Neuronal stem cell (in vitro differentiated cells): ENCODE measurements around the gene GZMM.

Experiments
- DNase-seq: peaks from one replicate; pipeline ENCODE4 v3.0.0-alpha.2; 2013; ENCODE audit warnings: low spot score
- H2AFZ ChIP-seq: one replicate; pipeline ENCODE4 v1.6.1; 2013; ENCODE audit warnings: mild to moderate bottlenecking, low read length, inconsistent platforms
- H2AK5ac ChIP-seq: 2 replicates; pipeline ENCODE4 v1.6.1; 2013; ENCODE audit warnings: low read depth, mild to moderate bottlenecking, inconsistent platforms, low read length, moderate library complexity, mixed read lengths
- H2BK120ac ChIP-seq: 2 replicates; pipeline ENCODE4 v1.6.1; 2013; ENCODE audit warnings: low read depth, mild to moderate bottlenecking, inconsistent platforms, low read length, moderate library complexity, mixed read lengths
- H2BK12ac ChIP-seq: one replicate; pipeline ENCODE4 v1.6.1; 2013; ENCODE audit warnings: low read length, inconsistent platforms
- H2BK15ac ChIP-seq: 2 replicates; pipeline ENCODE4 v1.6.1; 2013; ENCODE audit warnings: mild to moderate bottlenecking, low read length, inconsistent platforms, mixed read lengths
- H2BK5ac ChIP-seq: one replicate; pipeline ENCODE4 v1.6.1; 2013; ENCODE audit warnings: inconsistent platforms, mild to moderate bottlenecking, low read length, moderate library complexity
- H3K14ac ChIP-seq: one replicate; pipeline ENCODE4 v1.6.1; 2013; ENCODE audit warnings: low read length, inconsistent platforms
- H3K18ac ChIP-seq: 2 replicates; pipeline ENCODE4 v1.6.1; 2013; ENCODE audit warnings: low read length, inconsistent platforms
- H3K23ac ChIP-seq: 2 replicates; pipeline ENCODE4 v1.6.1; 2013; ENCODE audit warnings: low read depth, mild to moderate bottlenecking, mixed read lengths, low read length, inconsistent platforms; ENCODE audit not compliant: poor library complexity
- H3K27ac ChIP-seq: replicated peaks from 3 replicates; pipeline ENCODE4 v1.5.1; 2013; ENCODE audit warnings: low read length, inconsistent platforms
- H3K27me3 ChIP-seq, 3 experiments: 2 replicates each; pipeline ENCODE4 v1.6.1; 2013; ENCODE audit warnings: low read length in 3 of 3, mild to moderate bottlenecking in 2 of 3, inconsistent platforms in 1 of 3, low read depth in 1 of 3, mixed read lengths in 1 of 3, moderate library complexity in 1 of 3; ENCODE audit not compliant: control insufficient read depth in 3 of 3, insufficient read depth in 3 of 3
- H3K36me3 ChIP-seq, 2 donors: replicated peaks in 1 of 2; 2 replicates each; pipeline ENCODE4 v1.6.1; 2013; ENCODE audit warnings: low read length in 2 of 2; ENCODE audit not compliant: control insufficient read depth in 2 of 2, insufficient read depth in 2 of 2
- H3K4ac ChIP-seq: 2 replicates; pipeline ENCODE4 v1.6.1; 2013; ENCODE audit warnings: inconsistent platforms, mild to moderate bottlenecking, low read length, moderate library complexity
- H3K4me1 ChIP-seq, 2 donors: 1 replicate in 1 of 2; 2 replicates in 1 of 2; pipeline ENCODE4 v1.6.1; 2013; ENCODE audit warnings: low read length in 2 of 2, low read depth in 1 of 2; ENCODE audit not compliant: control insufficient read depth in 2 of 2, insufficient read depth in 1 of 2
- H3K4me2 ChIP-seq: one replicate; pipeline ENCODE4 v1.6.1; 2013; ENCODE audit warnings: mild to moderate bottlenecking, low read length, inconsistent platforms; ENCODE audit not compliant: insufficient read depth, poor library complexity, severe bottlenecking
- H3K4me3 ChIP-seq, 2 donors: 2 replicates each; pipeline ENCODE4 v1.5.1; 2013; ENCODE audit warnings: low read length in 2 of 2, mild to moderate bottlenecking in 2 of 2, inconsistent platforms in 1 of 2, moderate library complexity in 1 of 2
- H3K79me1 ChIP-seq: one replicate; pipeline ENCODE4 v1.6.1; 2013; ENCODE audit warnings: low read depth, mild to moderate bottlenecking, inconsistent platforms, low read length, moderate library complexity
- H3K9ac ChIP-seq: one replicate; pipeline ENCODE4 v1.6.1; 2013; ENCODE audit warnings: mild to moderate bottlenecking, low read depth, low read length, inconsistent platforms; ENCODE audit not compliant: poor library complexity
- H3K9me3 ChIP-seq, 2 donors: replicated peaks in 1 of 2; 2 replicates each; pipeline versions ENCODE3 to v1.6.1; 2013; ENCODE audit warnings: low read length in 2 of 2, mild to moderate bottlenecking in 2 of 2, inconsistent platforms in 1 of 2, low read depth in 1 of 2, mixed read lengths in 1 of 2, moderate library complexity in 1 of 2; ENCODE audit not compliant: control insufficient read depth in 2 of 2, insufficient read depth in 1 of 2
- H4K8ac ChIP-seq: one replicate; pipeline ENCODE4 v1.6.1; 2013; ENCODE audit warnings: low read depth, mild to moderate bottlenecking, inconsistent platforms, low read length, moderate library complexity
- H4K91ac ChIP-seq: one replicate; pipeline ENCODE4 v1.6.1; 2013; ENCODE audit warnings: low read length, low read depth, mild to moderate bottlenecking, inconsistent platforms; ENCODE audit not compliant: poor library complexity
- WGBS, 2 donors: extraction: QIAGEN DNeasy Blood & Tissue Kit; methylation state at CpG; one replicate each; pipeline ENCODE4 v1.1.7; 2013; ENCODE audit warnings: missing lambda C conversion rate in 2 of 2, mixed read lengths in 1 of 2; ENCODE audit not compliant: insufficient read length in 2 of 2, insufficient replicate concordance in 1 of 2; ENCODE audit errors: extremely low coverage in 2 of 2; 5-methylcytosine and 5-hydroxymethylcytosine counted together

Gene GZMM

GRCh38 chr19:539429-540030 lies 4.3 kb upstream of the GZMM start:
- no peaks in the 10 kb centered on the region for H3K9me3 ChIP-seq
- H3K4me3 ChIP-seq = no peak overlapping the region
- H2AK5ac ChIP-seq = no peak overlapping the region
- H3K23ac ChIP-seq = peak overlapping the region; percentile 55
- no peak overlapping the region for H2AFZ ChIP-seq
- H2BK15ac ChIP-seq = no peak overlapping the region
- no peak overlapping the region for H3K4ac ChIP-seq
- no peak overlapping the region for H3K27ac ChIP-seq
- no peak overlapping the region for H2BK120ac ChIP-seq
- no peak overlapping the region for H4K8ac ChIP-seq
- no peak for DNase-seq
- peak overlapping the region; percentile 11 for H3K18ac ChIP-seq
- peaks cover 49 to 74% of the 10 kb centered on the region in 2 donors for H3K36me3 ChIP-seq
- peaks cover 32% of the 10 kb centered on the region for H3K79me1 ChIP-seq
- peak overlapping the region; percentile 41 for H2BK12ac ChIP-seq
- H2BK5ac ChIP-seq = no peak overlapping the region
- peak overlapping the region; percentile 44 for H3K9ac ChIP-seq
- H3K4me2 ChIP-seq = no peak overlapping the region
- H4K91ac ChIP-seq = no peak overlapping the region
- H3K27me3 ChIP-seq = no peaks in the 10 kb centered on the region
- H3K4me1 ChIP-seq = no peaks in the 10 kb centered on the region
- WGBS, 2 donors = no CpG with 5 or more reads among the region's 30 CpGs
- no peak overlapping the region for H3K14ac ChIP-seq

GRCh38 chr19:540867-541637 lies 2.8 kb upstream of the GZMM start:
- no peak overlapping the region for H3K27ac ChIP-seq
- no peak overlapping the region for H4K91ac ChIP-seq

GRCh38 chr19:541699-542098 lies 2.2 kb upstream of the GZMM start:
- Histone ChIP-seq H3K18ac (no peak overlapping the region), H3K4me2 (no peak overlapping the region), H3K27ac (no peak overlapping the region), H2AK5ac (no peak overlapping the region), H2BK15ac (no peak overlapping the region), H3K4me3 (no peak overlapping the region), H3K27me3 (no peaks in the 10 kb centered on the region), H2BK5ac (no peak overlapping the region), H4K8ac (no peak overlapping the region), H3K23ac (peak overlapping the region; percentile 55), H2AFZ (no peak overlapping the region), H3K36me3 (peaks cover 32 to 54% of the 10 kb centered on the region in 2 donors), H2BK12ac (no peak overlapping the region), H3K79me1 (peaks cover 18% of the 10 kb centered on the region), H3K14ac (no peak overlapping the region), H3K4ac (no peak overlapping the region), H4K91ac (no peak overlapping the region), H3K4me1 (peaks cover 0 to 2% of the 10 kb centered on the region in 2 donors), H3K9ac (no peak overlapping the region), H2BK120ac (no peak overlapping the region), H3K9me3 (no peaks in the 10 kb centered on the region)
- WGBS, 2 donors = no CpG with 5 or more reads among the region's 26 CpGs
- DNase-seq = no peak

More at GRCh38 chr19:540867-541637, 2.8 kb upstream of the GZMM start:
- Histone ChIP-seq H2BK12ac (no peak overlapping the region), H3K23ac (no peak overlapping the region), H3K36me3 (peaks cover 38 to 60% of the 10 kb centered on the region in 2 donors), H3K9ac (no peak overlapping the region), H4K8ac (no peak overlapping the region), H3K79me1 (peaks cover 24% of the 10 kb centered on the region), H2BK120ac (no peak overlapping the region), H3K4me3 (no peak overlapping the region), H3K4ac (no peak overlapping the region), H3K9me3 (no peaks in the 10 kb centered on the region), H3K27me3 (no peaks in the 10 kb centered on the region), H2BK15ac (no peak overlapping the region), H3K14ac (no peak overlapping the region), H3K4me2 (no peak overlapping the region), H3K4me1 (peaks cover 0 to 2% of the 10 kb centered on the region in 2 donors), H2AK5ac (no peak overlapping the region), H3K18ac (no peak overlapping the region), H2AFZ (no peak overlapping the region), H2BK5ac (no peak overlapping the region)
- no CpG with 5 or more reads among the region's 51 CpGs for WGBS, 2 donors
- no peak for DNase-seq

GRCh38 chr19:542173-542866 lies 1.5 kb upstream of the GZMM start:
- peak overlapping the region; percentile 3 for H3K9ac ChIP-seq
- H3K18ac ChIP-seq = peak overlapping the region; percentile 28
- H4K91ac ChIP-seq = no peak overlapping the region
- no peak overlapping the region for H2BK15ac ChIP-seq
- no peak overlapping the region for H3K4me3 ChIP-seq
- no peak overlapping the region for H2AK5ac ChIP-seq
- no peak overlapping the region for H2BK5ac ChIP-seq
- no CpG with 5 or more reads among the region's 34 CpGs for WGBS, 2 donors
- H3K14ac ChIP-seq = no peak overlapping the region
- peak overlapping the region; percentile 55 for H3K23ac ChIP-seq
- H3K27ac ChIP-seq = no peak overlapping the region
- H3K79me1 ChIP-seq = peaks cover 14% of the 10 kb centered on the region
- H3K4me1 ChIP-seq = peaks cover 0 to 2% of the 10 kb centered on the region in 2 donors
- H2AFZ ChIP-seq = no peak overlapping the region
- H3K4ac ChIP-seq = no peak overlapping the region
- no peak overlapping the region for H3K4me2 ChIP-seq
- peaks cover 27 to 49% of the 10 kb centered on the region in 2 donors for H3K36me3 ChIP-seq
- no peak for DNase-seq
- no peaks in the 10 kb centered on the region for H3K27me3 ChIP-seq
- H2BK120ac ChIP-seq = no peak overlapping the region
- no peak overlapping the region for H4K8ac ChIP-seq
- H2BK12ac ChIP-seq = no peak overlapping the region
- H3K9me3 ChIP-seq = no peaks in the 10 kb centered on the region
